Neural cell (in vitro differentiated cells): ENCODE measurements around the gene AKAP6. TPM values are rescaled to one million over a fixed set of nuclear protein-coding genes. Genes with fewer than 3 reads are reported as not detected.

Experiments
- H2AFZ ChIP-seq: fragments of 200-600, 300-800 bp; sonication (generic), shearing (Covaris generic); 2 replicates; pipeline ENCODE4 v1.6.0; 2014; ENCODE audit warnings: low read depth, mild to moderate bottlenecking, antibody characterized with exemption, low read length, moderate library complexity
- H3F3A ChIP-seq: fragments of 200-600 bp; shearing (Covaris generic); 2 replicates; pipeline ENCODE4 v1.6.1; 2016; ENCODE audit warnings: mild to moderate bottlenecking, moderate library complexity, mixed read lengths, antibody characterized with exemption, low read length; ENCODE audit not compliant: insufficient read depth, poor library complexity, severe bottlenecking
- H3K27ac ChIP-seq: fragments of 200-600, 300-800 bp; sonication (generic), shearing (Covaris generic); 2 replicates; pipeline ENCODE4 v1.5.1; 2014; ENCODE audit warnings: mild to moderate bottlenecking, low read length, moderate library complexity
- H3K27me3 ChIP-seq: fragments of 300-800, 200-600 bp; sonication (generic), shearing (Covaris generic); 2 replicates; pipeline ENCODE4 v1.6.0; 2014; ENCODE audit warnings: mild to moderate bottlenecking, low read depth, low read length, moderate library complexity; ENCODE audit not compliant: insufficient read depth
- H3K36me3 ChIP-seq: fragments of 300-800, 200-600 bp; sonication (generic), shearing (Covaris generic); 2 replicates; pipeline ENCODE4 v1.5.1; 2014; ENCODE audit warnings: mild to moderate bottlenecking, antibody characterized with exemption, low read length, moderate library complexity; ENCODE audit not compliant: insufficient read depth
- H3K4me2 ChIP-seq: fragments of 300-800, 200-600 bp; sonication (generic), shearing (Covaris generic); 2 replicates; pipeline ENCODE4 v1.6.0; 2014; ENCODE audit warnings: mild to moderate bottlenecking, low read length
- H3K4me3 ChIP-seq: fragments of 300-800, 200-600 bp; sonication (generic), shearing (Covaris generic); 2 replicates; pipeline ENCODE4 v1.5.1; 2014; ENCODE audit warnings: mild to moderate bottlenecking, low read length, moderate library complexity
- H3K79me2 ChIP-seq: fragments of 200-600 bp; shearing (Covaris generic); replicated peaks from 2 replicates; pipeline ENCODE4 v1.6.0; 2014; ENCODE audit warnings: mild to moderate bottlenecking, low read length, moderate library complexity; ENCODE audit not compliant: insufficient read depth
- H3K9ac ChIP-seq: fragments of 300-800, 200-600 bp; sonication (generic), shearing (Covaris generic); 2 replicates; pipeline ENCODE4 v1.6.1; 2016; ENCODE audit warnings: mild to moderate bottlenecking, low read length, mixed read lengths
- H3K9me2 ChIP-seq: fragments of 200-600 bp; shearing (Covaris generic); 2 replicates; pipeline ENCODE4 v1.6.1; 2016; ENCODE audit warnings: mild to moderate bottlenecking, low read length, mixed read lengths; ENCODE audit not compliant: insufficient read depth
- H3K9me3 ChIP-seq: fragments of 200-600, 300-800 bp; sonication (generic), shearing (Covaris generic); 2 replicates; pipeline ENCODE4 v1.6.1; 2016; ENCODE audit warnings: mild to moderate bottlenecking, mixed run types, low read length, moderate library complexity, mixed read lengths
- H4K20me1 ChIP-seq: fragments of 200-600 bp; shearing (Covaris generic); 2 replicates; pipeline ENCODE4 v1.6.1; 2016; ENCODE audit warnings: mild to moderate bottlenecking, mixed run types; ENCODE audit not compliant: insufficient read depth
- EP300 ChIP-seq: fragments of 450-650 bp; conservative IDR thresholded peaks from 2 replicates; pipeline ENCODE4 v1.6.1; 2014; ENCODE audit warnings: antibody characterized with exemption, mild to moderate bottlenecking, moderate library complexity; ENCODE audit not compliant: poor library complexity, severe bottlenecking
- EZH2 ChIP-seq: fragments of 200-600, 300-800 bp; shearing (Covaris generic), sonication (generic); IDR thresholded peaks from 2 replicates; pipeline ENCODE4 v1.6.1; 2014; ENCODE audit warnings: antibody characterized with exemption, low read length, borderline replicate concordance, mild to moderate bottlenecking; ENCODE audit not compliant: insufficient read depth, poor library complexity, severe bottlenecking
- MXI1 ChIP-seq: fragments of 450-650 bp; conservative IDR thresholded peaks from 2 replicates; pipeline ENCODE4 v1.6.1; 2014; ENCODE audit warnings: antibody characterized with exemption, mild to moderate bottlenecking; ENCODE audit not compliant: poor library complexity, severe bottlenecking
- POLR2AphosphoS5 ChIP-seq: IDR thresholded peaks from 2 replicates; pipeline ENCODE4 v1.6.1; 2012
- RAD21 ChIP-seq: fragments of 450-650 bp; conservative IDR thresholded peaks from 2 replicates; pipeline ENCODE4 v1.6.1; 2014; ENCODE audit warnings: antibody characterized with exemption, mild to moderate bottlenecking, moderate library complexity
- SMC3 ChIP-seq: fragments of 450-650 bp; conservative IDR thresholded peaks from 2 replicates; pipeline ENCODE4 v1.6.1; 2014; ENCODE audit warnings: antibody characterized with exemption, mild to moderate bottlenecking, moderate library complexity; ENCODE audit not compliant: poor library complexity
- TAF1 ChIP-seq: IDR thresholded peaks from 2 replicates; pipeline ENCODE4 v1.6.1; 2012; ENCODE audit warnings: low read depth
- polyA plus RNA-seq: library from polyadenylated mRNA; depleted of rRNA; stranded (reverse); fragments of >200 nt; gene quantifications from 2 replicates; pipeline ENCODE4 v1.2.3, GENCODE V29; 2014
- TF ChIP-seq, protein P1 (sequence below): IDR thresholded peaks from 2 replicates; pipeline ENCODE4 v1.6.1; 2012; ENCODE audit warnings: borderline replicate concordance
- TF ChIP-seq, protein P2 (sequence below): fragments of 450-650 bp; IDR thresholded peaks from 2 replicates; pipeline ENCODE4 v1.5.1; 2014; ENCODE audit warnings: antibody characterized with exemption, mild to moderate bottlenecking, moderate library complexity; ENCODE audit not compliant: poor library complexity, severe bottlenecking

AKAP6 gene
- polyA plus RNA-seq, 1 donor from 2014 or later, result 15.8 TPM

DNA sequence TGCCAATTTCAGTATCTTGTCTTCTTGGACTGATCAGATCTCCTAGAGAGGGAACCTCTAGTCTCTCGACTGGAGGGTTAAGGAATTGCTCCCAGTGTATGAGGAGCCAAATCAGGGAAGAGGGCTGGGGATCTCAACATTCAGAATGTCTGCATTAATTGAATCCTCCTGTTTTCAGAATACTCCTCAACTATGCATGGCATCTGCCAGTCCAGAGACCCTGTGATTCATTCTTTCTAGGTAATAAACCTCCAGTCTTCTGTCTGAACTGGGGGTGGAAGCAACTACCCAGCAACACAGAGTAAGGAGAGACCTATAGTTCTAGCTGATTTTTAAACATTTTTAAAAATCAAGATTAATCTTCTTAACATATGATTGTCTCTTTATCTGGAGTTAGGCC, 92.7 kb downstream of the AKAP6 start (continued):
- TF ChIP-seq EP300, result no peak

DNA sequence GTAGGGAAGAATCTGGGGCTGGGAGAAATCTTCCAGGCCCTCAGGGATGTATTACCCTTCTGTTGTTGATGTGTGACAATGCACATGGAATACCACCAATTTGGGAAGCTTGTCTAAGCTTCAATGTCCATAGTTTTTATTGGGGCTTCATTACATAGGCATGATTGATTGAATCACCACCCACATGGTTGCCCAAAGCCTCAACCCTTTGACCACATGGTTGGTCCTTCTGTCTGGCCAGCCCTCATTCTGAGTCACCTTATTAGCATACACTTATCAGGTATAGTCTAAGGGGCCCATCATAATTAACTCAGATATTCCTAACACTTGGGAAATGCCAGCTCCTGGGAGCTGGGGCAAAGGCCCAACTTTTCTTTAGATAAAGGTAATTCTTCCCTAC, 93.3 kb downstream of the AKAP6 start:
- H3K27ac ChIP-seq, result no peak overlapping the region
- no peaks in the 10 kb centered on the region for H3K27me3 ChIP-seq
- peaks cover 2% of the 10 kb centered on the region for H3F3A ChIP-seq
- TF ChIP-seq EZH2, result no peak
- no peak for TF ChIP-seq EP300
- TF ChIP-seq, protein P1, sequence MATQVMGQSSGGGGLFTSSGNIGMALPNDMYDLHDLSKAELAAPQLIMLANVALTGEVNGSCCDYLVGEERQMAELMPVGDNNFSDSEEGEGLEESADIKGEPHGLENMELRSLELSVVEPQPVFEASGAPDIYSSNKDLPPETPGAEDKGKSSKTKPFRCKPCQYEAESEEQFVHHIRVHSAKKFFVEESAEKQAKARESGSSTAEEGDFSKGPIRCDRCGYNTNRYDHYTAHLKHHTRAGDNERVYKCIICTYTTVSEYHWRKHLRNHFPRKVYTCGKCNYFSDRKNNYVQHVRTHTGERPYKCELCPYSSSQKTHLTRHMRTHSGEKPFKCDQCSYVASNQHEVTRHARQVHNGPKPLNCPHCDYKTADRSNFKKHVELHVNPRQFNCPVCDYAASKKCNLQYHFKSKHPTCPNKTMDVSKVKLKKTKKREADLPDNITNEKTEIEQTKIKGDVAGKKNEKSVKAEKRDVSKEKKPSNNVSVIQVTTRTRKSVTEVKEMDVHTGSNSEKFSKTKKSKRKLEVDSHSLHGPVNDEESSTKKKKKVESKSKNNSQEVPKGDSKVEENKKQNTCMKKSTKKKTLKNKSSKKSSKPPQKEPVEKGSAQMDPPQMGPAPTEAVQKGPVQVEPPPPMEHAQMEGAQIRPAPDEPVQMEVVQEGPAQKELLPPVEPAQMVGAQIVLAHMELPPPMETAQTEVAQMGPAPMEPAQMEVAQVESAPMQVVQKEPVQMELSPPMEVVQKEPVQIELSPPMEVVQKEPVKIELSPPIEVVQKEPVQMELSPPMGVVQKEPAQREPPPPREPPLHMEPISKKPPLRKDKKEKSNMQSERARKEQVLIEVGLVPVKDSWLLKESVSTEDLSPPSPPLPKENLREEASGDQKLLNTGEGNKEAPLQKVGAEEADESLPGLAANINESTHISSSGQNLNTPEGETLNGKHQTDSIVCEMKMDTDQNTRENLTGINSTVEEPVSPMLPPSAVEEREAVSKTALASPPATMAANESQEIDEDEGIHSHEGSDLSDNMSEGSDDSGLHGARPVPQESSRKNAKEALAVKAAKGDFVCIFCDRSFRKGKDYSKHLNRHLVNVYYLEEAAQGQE, result no peak
- no peak for TF ChIP-seq SMC3
- TF ChIP-seq RAD21, result no peak
- no peak for TF ChIP-seq TAF1
- TF ChIP-seq, protein P2, sequence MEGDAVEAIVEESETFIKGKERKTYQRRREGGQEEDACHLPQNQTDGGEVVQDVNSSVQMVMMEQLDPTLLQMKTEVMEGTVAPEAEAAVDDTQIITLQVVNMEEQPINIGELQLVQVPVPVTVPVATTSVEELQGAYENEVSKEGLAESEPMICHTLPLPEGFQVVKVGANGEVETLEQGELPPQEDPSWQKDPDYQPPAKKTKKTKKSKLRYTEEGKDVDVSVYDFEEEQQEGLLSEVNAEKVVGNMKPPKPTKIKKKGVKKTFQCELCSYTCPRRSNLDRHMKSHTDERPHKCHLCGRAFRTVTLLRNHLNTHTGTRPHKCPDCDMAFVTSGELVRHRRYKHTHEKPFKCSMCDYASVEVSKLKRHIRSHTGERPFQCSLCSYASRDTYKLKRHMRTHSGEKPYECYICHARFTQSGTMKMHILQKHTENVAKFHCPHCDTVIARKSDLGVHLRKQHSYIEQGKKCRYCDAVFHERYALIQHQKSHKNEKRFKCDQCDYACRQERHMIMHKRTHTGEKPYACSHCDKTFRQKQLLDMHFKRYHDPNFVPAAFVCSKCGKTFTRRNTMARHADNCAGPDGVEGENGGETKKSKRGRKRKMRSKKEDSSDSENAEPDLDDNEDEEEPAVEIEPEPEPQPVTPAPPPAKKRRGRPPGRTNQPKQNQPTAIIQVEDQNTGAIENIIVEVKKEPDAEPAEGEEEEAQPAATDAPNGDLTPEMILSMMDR, result no peak
- no peak for TF ChIP-seq MXI1
- no peak for TF ChIP-seq POLR2AphosphoS5
- no peak overlapping the region for H3K4me2 ChIP-seq
- H3K4me3 ChIP-seq, result no peak overlapping the region
- no peak overlapping the region for H2AFZ ChIP-seq
- H3K9ac ChIP-seq, result no peak overlapping the region
- H3K79me2 ChIP-seq, result peaks cover 8% of the 10 kb centered on the region
- no peaks in the 10 kb centered on the region for H3K36me3 ChIP-seq
- H3K9me3 ChIP-seq, result no peaks in the 10 kb centered on the region
- no peaks in the 10 kb centered on the region for H3K9me2 ChIP-seq
- H4K20me1 ChIP-seq, result no peaks in the 10 kb centered on the region

DNA sequence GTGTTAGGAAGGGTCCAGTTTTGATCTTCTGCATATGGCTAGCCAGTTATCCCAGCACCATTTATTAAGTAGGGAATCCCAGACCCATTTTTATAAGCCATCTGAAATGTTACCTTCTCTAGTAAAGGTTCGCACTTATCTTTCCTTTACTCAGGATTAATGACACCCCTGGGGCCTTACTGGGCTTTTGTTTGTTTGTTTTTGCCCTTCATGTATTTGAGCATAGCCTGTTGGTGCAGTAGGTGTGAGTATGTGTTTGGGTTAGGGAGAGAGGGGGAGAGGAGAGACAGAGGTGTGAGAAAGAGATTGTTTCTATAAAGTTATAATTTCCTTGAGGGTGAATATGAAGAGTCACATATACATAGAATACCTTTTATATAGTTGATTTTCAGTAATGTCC, 96.9 kb downstream of the AKAP6 start:
- H3K9ac ChIP-seq, result no peak overlapping the region
- H3K79me2 ChIP-seq, result peaks cover 8% of the 10 kb centered on the region
- no peaks in the 10 kb centered on the region for H3K36me3 ChIP-seq
- H4K20me1 ChIP-seq, result no peaks in the 10 kb centered on the region
- H3K9me3 ChIP-seq, result no peaks in the 10 kb centered on the region
- no peaks in the 10 kb centered on the region for H3K9me2 ChIP-seq
- H2AFZ ChIP-seq, result no peak overlapping the region
- no peaks in the 10 kb centered on the region for H3K27me3 ChIP-seq
- no peak overlapping the region for H3K27ac ChIP-seq
- H3K4me2 ChIP-seq, result peak overlapping the region; percentile 21
- TF ChIP-seq, protein P1, result no peak
- TF ChIP-seq SMC3, result no peak
- no peak overlapping the region for H3K4me3 ChIP-seq
- H3F3A ChIP-seq, result peaks cover 4% of the 10 kb centered on the region
